AG20443 (cell line): ENCODE results near the gene CTDNEP1.
"Not testable (repeated sequence)": the region's sequence is repeated elsewhere in the genome, so short reads cannot be mapped to it uniquely, and the experiment has no call there.

Experiments
- DNase-seq: peaks from one replicate; pipeline ENCODE4 v3.0.0; 2012; ENCODE audit warnings: low spot score, mixed read lengths

The CTDNEP1 gene

GRCh38 chr17:7248796-7249195, 2.7 kb downstream of the CTDNEP1 start:
- DNase-seq, result no peak

- DNase-seq, result no peak
These were observed 4.8 kb downstream of the CTDNEP1 start for GRCh38 chr17:7246779-7247178.

- DNase-seq, result not testable (repeated sequence)
These were observed 7.7 kb downstream of the CTDNEP1 start for GRCh38 chr17:7243838-7244237.

GRCh38 chr17:7243453-7243729, 8.1 kb downstream of the CTDNEP1 start:
- DNase-seq, result no peak

GRCh38 chr17:7242717-7243452, 8.6 kb downstream of the CTDNEP1 start:
- DNase-seq, result peak; percentile 91

DNA sequence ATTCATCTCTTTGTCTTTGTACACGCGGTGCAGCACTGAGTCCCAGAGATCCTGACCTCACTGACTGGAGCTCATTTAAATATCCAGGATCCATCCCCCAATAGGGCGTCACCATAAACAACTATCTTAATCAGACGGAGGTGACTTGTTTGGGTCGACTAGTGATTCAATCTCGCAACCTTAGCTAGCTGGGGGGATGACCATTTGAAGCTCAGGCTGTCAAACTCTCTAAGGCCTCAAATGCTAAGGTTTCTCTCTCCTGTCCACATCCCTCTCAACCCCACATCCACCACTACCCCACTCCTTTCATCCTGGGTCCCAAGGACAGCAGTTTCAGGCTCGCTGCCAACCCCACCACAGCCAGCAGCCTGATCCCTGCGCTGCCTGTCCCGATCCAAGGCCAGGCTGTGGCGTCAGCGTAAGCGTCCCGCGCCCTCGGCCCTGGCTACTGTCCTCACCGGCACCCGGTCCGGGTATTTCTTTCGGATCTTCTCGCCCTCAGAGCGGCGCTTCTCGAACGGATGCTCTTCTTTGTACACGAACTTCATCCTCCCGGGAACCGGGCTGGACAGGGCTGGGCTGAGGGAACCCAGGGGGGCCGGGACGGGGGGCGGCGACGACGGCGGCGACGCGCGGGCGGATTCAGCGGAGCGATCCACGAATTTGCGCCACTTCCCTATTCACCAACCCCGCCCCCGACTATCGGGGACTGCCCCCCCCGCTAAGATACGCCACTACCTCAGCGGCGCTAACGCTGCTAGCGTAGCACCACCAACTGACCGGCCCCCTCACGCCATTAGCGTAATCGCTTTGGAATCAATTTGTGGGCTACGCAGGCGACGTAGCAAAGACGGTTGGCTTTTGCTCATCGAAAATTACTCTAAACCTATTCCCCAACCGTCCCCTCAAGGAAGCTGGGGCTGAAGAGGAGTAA, 9.5 kb downstream of the CTDNEP1 start, which contains the start of gene GABARAP:
GABARAP (minus strand) TSS at position 667 of the 934 bp plus-strand sequence; CDS start at position 548, 119 bp downstream.
- DNase-seq, result peak; percentile 87

DNA sequence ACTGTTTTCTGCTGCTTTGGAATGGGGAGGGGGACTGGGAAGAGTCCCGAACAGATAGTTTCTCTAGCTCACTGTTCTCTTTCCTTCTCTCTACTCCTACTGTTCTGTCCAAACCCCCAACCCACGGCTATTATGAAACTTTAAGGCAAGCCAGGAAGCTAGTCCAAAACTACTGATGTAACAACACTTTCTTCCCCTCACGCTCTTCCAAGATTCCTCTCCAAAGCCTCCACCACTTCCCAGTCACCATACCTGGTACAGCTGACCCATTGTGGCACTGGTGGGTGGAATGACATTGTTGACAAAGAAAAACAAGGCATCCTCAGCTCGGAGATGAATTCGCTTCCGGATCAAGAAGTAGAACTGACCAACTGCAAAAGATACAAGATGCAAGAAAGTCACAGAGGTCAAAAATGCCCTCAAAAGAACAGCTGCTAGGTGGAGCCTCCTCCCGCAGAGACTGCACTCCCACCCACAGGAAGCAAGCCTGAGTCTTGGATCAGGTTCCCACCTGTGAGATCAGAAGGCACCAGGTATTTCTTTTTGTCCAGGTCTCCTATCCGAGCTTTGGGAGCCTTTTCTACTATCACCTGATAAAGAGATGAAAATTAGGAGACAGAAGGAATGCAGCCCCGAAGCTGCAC, 10.3 kb downstream of the CTDNEP1 start:
- no peak for DNase-seq

DNA sequence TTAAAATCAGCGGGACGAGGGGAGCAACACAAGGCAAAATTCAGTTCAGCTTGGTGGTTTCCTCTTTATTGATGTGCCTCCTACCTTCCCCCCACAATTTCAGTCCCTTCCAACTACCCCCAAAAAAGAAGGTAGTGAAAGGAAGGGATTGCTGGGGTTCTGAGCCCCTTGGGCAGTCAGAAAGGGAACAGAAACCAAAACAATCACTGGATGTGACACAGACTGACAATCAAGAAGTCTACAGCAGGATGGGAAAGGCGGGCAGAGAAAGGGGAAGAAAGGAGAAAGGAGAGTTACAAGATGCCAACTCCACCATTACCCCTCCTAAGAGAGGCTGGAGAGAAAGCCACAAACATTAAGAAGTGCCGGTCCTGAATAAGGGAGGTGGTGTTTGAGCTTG, 11.2 kb downstream of the CTDNEP1 start:
- DNase-seq, result no peak

DNA sequence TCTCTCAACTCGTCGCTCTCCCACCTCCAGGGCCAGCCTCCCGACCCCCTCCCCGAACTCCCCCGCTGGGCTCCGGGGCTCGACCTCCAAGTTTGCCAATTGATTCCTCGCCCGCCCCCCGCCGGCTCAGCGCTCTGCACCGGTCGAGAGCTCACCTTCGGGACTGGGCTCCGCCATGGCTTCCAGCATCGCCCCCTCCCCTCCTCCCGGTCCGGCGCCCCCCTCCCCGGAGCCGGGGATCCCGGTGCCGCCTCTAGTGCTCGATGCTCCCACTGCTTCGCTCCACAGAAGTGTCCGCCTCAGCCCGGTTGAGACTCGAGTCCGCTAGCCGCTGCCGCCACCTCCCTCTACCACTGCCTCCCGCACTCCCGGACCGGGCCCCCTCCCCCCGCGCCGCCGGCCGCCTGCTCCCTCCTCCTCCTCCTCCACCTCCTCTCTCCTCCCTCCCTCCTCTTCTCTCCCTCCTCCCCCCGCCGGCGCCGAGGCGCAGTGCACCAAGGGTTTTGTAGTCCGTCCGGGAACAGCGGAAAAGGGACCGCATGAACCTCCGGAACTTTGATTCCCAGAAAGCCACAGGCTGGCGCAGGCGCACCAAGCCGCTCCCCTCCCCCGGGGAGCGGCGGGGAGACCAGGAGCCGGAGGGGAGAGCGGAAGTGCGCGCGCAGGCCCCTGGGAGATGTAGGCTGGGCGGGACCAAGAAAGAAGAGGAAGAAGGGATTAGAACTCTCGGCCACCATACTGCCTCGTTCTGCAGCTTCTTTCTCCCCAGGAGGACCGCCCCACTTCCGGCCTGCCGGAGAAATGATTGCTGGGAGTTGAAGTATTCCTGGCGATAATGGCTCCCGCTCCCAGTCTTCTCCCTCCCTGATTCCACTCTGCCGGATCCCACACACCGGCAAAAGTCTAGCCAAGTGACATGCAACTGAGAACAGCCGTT, 12.2 kb downstream of the CTDNEP1 start, which contains the start of gene PHF23:
PHF23 (minus strand) TSS at position 367 of the 937 bp plus-strand sequence; CDS start at position 189, 178 bp downstream.
- DNase-seq, result peak; percentile 99

GRCh38 chr17:7238420-7239090, 13.0 kb downstream of the CTDNEP1 start:
- no peak for DNase-seq

- peak; percentile 77 for DNase-seq
These were observed 13.6 kb downstream of the CTDNEP1 start for GRCh38 chr17:7237761-7238419.

- no peak for DNase-seq
These were observed 14.2 kb downstream of the CTDNEP1 start for GRCh38 chr17:7237266-7237760.

DNA sequence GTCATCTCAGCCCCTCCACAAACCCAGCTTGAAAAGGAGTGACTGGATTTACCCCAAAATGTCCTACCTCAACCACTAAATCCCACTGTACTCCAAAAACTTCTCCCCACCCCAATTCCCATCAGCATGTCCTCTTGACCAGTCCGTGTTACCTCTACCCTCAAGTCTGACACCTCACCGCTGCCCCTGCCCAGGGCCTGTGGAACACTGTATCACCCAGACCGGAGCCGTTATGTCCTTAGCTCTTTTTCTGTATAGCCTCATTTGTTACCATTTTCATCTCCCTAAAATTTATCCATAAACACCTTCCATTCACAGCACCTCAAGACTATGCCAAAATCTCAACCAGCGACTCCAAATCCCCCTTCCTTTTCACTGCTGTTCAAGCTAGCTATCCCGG, 14.7 kb downstream of the CTDNEP1 start:
- DNase-seq, result no peak

GRCh38 chr17:7235693-7236665, 15.6 kb downstream of the CTDNEP1 start:
- DNase-seq, result no peak

GRCh38 chr17:7234083-7234951, 17.2 kb downstream of the CTDNEP1 start, which contains the start of gene DVL2:
DVL2 (minus strand) TSS chr17:7234517; CDS start chr17:7234262, 255 bp downstream.
- DNase-seq, result peak; percentile 95

DNA sequence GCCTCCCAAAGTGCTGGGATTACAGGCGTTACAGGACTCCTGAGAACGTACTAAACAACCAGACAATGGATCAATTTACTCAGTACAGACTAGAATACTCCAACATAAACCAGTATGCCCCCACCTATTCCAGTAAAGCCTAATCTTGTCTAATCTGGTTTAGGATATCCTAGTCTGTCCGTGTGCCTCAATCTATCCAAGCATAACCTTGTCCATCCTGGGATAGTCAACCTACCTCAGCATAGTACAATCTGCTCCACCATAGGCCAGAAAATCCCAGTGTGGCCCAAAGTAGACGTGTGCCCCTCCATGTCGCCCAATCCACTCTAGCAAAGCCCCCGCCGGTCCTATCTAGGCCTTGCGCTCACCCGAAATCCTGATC, 17.8 kb downstream of the CTDNEP1 start:
- DNase-seq, result no peak

DNA sequence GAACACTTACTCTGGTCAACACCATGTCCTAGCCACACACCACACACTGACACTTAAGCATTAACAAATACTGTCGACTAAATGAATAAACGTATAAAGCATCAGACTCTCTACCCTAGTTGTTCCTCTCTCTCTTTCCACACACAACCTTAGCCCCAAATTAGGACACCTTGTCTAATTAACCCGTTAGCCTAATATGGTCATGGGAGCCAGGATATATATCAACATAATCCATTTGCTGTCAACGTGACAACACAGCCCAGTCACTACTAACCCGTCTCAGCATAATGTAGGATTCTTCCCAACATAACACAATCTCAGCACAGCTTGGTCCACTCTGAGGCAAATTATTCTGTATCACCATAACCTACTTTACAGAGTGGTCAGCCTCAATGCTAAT, 19.4 kb downstream of the CTDNEP1 start:
- DNase-seq, result no peak

DNA sequence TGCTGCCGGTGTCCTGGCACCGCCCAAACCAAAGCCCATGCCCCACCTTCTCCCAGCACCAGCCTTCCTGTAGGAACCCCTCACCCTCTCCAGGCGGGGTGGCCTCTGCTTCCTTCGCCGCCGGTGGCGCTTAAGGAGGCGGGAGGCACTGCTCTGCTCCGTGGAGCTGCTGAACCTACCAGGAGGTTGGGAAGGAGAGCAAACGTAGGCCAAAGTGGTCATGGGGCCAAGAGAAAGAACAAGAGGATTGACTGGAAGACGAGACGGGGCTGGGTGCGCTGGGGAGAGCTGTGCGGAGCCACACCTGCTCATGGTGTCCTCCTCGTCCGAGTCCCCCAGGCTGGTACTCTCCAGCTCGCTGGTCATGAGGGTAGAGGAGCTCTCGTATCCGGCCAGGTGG, 22.0 kb downstream of the CTDNEP1 start:
- DNase-seq, result no peak
